WERI-Rb-1 (cell line): Measurements from ENCODE around the gene CHST15.

ENCODE experiments used
- DNase-seq: peaks from one replicate; pipeline ENCODE4 v3.0.0-alpha.2; 2020
- H3K27ac ChIP-seq: fragments of 250-450 bp; sonication (Bioruptor Pico); 2 replicates; pipeline ENCODE4 v1.5.1; 2020; ENCODE audit warnings: mild to moderate bottlenecking, moderate library complexity
- H3K27me3 ChIP-seq: fragments of 250-450 bp; sonication (Bioruptor Pico); 2 replicates; pipeline ENCODE4 v1.5.1; 2021; ENCODE audit warnings: mild to moderate bottlenecking, low read depth, moderate library complexity; ENCODE audit not compliant: insufficient read depth, severe bottlenecking
- H3K36me3 ChIP-seq: fragments of 250-450 bp; sonication (Bioruptor Pico); 2 replicates; pipeline ENCODE4 v1.5.1; 2020; ENCODE audit warnings: mild to moderate bottlenecking, moderate library complexity
- H3K4me3 ChIP-seq: 2 replicates; pipeline ENCODE4 v1.5.1; 2011; ENCODE audit warnings: low read depth, mild to moderate bottlenecking, control low read depth, low read length
- H3K9me3 ChIP-seq: fragments of 250-450 bp; sonication (Bioruptor Pico); 2 replicates; pipeline ENCODE4 v1.5.1; 2021; ENCODE audit warnings: mild to moderate bottlenecking, moderate library complexity; ENCODE audit not compliant: severe bottlenecking
- CTCF ChIP-seq: IDR thresholded peaks from 2 replicates; pipeline ENCODE4 v1.5.1; 2011; ENCODE audit warnings: low read depth, mild to moderate bottlenecking, control low read depth, inconsistent platforms, low read length

Gene CHST15

GRCh38 chr10:124134251-124134893 is 41.0 kb upstream of the CHST15 start:
- H3K27me3 ChIP-seq: no peaks in the 10 kb centered on the region
- H3K9me3 ChIP-seq: peaks cover 4% of the 10 kb centered on the region
- no peak for DNase-seq
- H3K4me3 ChIP-seq: no peak overlapping the region
- no peak for TF ChIP-seq CTCF
- no peak overlapping the region for H3K27ac ChIP-seq
- H3K36me3 ChIP-seq: no peaks in the 10 kb centered on the region

- no peaks in the 10 kb centered on the region for H3K27me3 ChIP-seq
- no peak overlapping the region for H3K4me3 ChIP-seq
- no peaks in the 10 kb centered on the region for H3K36me3 ChIP-seq
- peaks cover 4% of the 10 kb centered on the region for H3K9me3 ChIP-seq
- TF ChIP-seq CTCF: no peak
- H3K27ac ChIP-seq: no peak overlapping the region
- no peak for DNase-seq
These were observed 39.5 kb upstream of the CHST15 start for GRCh38 chr10:124132876-124133275.

- no peak for DNase-seq
- Histone ChIP-seq H3K4me3 (no peak overlapping the region), H3K9me3 (peaks cover 4% of the 10 kb centered on the region), H3K27ac (no peak overlapping the region), H3K36me3 (no peaks in the 10 kb centered on the region), H3K27me3 (no peaks in the 10 kb centered on the region)
- TF ChIP-seq CTCF: no peak
These were observed 38.9 kb upstream of the CHST15 start for GRCh38 chr10:124132306-124132705.

GRCh38 chr10:124131172-124131571 is 37.8 kb upstream of the CHST15 start:
- H3K27me3 ChIP-seq: no peaks in the 10 kb centered on the region
- no peak for TF ChIP-seq CTCF
- DNase-seq: peak; percentile 47
- peak overlapping the region; percentile 87 for H3K27ac ChIP-seq
- no peak overlapping the region for H3K4me3 ChIP-seq
- peaks cover 4% of the 10 kb centered on the region for H3K9me3 ChIP-seq
- no peaks in the 10 kb centered on the region for H3K36me3 ChIP-seq

- Histone ChIP-seq H3K36me3 (no peaks in the 10 kb centered on the region), H3K27ac (peak overlapping the region; percentile 87), H3K9me3 (no peaks in the 10 kb centered on the region), H3K27me3 (no peaks in the 10 kb centered on the region), H3K4me3 (no peak overlapping the region)
- DNase-seq: peak; percentile 88
- no peak for TF ChIP-seq CTCF
These were observed 37.0 kb upstream of the CHST15 start for GRCh38 chr10:124130198-124130900.
